GM18868 (cell line): ENCODE results near the gene ABTB2.

ENCODE experiments used
- ATAC-seq: cut with Tn5 transposase; IDR thresholded peaks from one replicate; pipeline ENCODE4 v1.9.1; 2021; ENCODE audit warnings: mild to moderate bottlenecking, moderate library complexity; ENCODE audit not compliant: unreplicated experiment

The ABTB2 gene

DNA sequence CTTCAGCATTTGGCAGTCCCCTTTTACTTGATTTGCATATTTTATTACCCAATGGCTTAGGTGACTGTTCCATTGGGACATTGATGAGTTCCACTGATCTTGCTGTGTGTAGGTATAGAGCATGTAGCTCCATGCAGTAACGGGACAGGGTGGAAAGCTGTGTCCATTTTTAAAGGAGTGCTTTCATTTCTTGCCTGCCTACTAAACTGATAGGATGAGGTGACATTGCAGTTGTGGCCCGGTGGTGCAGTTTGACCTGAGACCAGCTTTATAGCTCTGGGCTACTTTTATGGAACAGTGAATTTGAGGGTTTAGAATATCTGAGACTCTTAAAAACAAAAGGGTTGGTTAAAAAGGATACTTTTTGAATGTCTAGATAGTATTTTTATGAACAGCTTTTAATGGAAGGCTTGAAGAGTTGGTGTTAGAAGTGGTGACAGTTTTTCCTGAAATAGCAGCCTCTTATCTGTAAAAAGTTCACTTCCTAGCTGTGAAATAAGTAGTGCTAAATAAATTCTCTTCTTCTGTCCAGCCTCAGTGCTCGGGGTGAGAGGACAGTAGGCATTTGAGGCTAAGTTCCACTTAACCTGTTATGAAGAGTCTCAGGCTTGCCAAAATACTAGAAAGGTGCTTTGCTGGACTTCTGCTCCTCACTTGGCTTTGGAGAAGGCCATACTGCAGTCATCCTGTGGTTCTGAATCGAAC lies 225.4 kb downstream of the ABTB2 start:
- no peak for ATAC-seq

GRCh38 chr11:34128824-34129223 lies 229.0 kb downstream of the ABTB2 start:
- no peak for ATAC-seq

- no peak for ATAC-seq
Observed at GRCh38 chr11:34126959-34127848, 230.6 kb downstream of the ABTB2 start.

- ATAC-seq, result no peak
Observed at GRCh38 chr11:34124885-34125668, 232.7 kb downstream of the ABTB2 start.

- no peak for ATAC-seq
Observed at GRCh38 chr11:34120651-34121050, 237.2 kb downstream of the ABTB2 start.

- ATAC-seq, result no peak
Observed at GRCh38 chr11:34114471-34114870, 243.3 kb downstream of the ABTB2 start.

DNA sequence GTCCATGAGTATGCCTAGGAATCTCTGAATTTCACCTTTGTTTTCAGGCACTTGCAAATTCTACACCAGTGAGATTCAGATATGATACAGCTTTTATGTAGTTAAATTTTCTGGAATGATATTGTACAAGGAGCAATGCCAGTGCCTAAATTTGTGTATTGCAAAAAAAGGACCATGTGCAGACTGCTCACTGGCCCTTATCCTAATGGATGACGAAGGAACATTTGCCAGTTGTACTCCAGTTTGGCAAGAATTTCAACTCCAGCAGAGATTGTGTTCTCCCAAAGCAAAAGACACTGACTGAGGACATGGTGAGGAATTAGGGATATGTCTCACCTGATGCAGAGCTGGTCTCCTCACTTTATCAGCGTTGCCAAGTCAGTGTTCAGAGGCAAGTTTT lies 243.8 kb downstream of the ABTB2 start:
- no peak for ATAC-seq

DNA sequence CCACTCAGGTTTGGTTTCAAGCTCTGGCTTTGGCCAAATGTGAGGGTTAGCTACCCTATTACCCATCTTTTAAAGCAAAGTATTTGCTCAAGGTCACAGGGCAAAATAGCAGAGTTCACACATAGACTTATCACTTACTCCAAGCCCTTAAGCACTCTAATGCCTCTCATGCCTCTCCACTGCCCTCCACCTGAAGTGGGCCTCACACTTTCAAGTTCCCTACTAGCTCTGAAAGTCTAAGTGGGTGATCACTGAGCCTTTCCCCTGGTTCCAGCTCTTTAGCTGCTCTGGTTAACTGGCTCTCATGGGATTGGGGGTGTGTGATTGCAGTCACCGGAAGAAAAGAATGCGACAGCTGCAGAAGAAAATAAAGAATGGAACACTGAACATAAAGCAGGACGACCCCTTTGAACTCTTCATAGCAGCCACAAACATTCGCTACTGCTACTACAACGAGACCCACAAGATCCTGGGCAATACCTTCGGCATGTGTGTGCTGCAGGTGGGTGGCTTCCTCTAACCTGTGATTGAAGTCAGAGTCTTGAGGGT lies 246.0 kb downstream of the ABTB2 start:
- no peak for ATAC-seq

- no peak for ATAC-seq
Observed at GRCh38 chr11:34105957-34106504, 251.8 kb downstream of the ABTB2 start.

GRCh38 chr11:34105079-34105956 lies 252.5 kb downstream of the ABTB2 start, which contains the start of gene NAT10:
NAT10 (plus strand) TSS chr11:34105629; CDS start chr11:34108226, 2,597 bp downstream.
- ATAC-seq, result peak; percentile 86

DNA sequence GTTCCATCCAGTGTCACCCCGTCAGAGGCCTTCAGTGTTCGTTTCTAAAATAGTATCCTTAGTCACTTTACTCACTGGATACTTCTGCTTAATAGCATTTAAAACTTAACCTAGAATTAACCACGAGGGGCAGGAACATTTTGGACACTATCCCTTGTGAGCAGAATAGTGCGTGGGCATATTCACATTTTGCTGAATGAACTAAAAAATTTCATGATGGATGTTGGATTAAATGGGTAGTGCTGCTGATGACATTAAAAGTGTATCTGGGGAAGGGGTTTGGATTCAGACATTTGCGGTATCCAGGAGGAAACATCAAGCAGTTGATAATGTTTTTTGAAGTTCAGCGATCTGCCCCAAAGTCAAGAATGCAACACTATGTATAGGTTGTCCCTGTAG lies 253.1 kb downstream of the ABTB2 start:
- no peak for ATAC-seq
